ENCODE results near the gene SMAD3.

DNA sequence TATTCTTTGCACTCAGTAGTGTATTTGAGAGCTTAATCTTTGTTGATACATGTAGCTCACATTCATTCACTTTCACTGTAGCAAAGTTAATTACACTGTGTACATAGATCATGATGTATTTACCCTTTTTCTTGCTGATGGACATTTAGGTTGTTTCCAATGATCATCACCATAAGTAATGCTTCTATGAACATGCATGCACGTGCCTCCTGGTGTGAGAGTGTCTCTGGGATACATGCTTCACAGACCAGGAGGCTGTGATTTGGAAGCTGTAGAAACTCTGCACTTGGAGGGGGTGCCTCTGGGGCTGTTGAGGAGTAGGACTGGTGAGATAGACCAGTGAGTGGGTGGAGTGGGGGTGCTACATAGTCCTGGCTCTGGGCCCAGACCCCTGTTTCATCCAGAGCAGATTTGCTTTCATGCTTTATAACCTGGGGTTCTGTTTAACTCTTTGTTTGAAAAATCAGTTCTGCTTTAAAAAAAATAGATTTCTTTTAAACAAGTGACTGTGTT lies 18.2 kb upstream of the SMAD3 start:
- TF ChIP-seq POLR2AphosphoS5 (IDR thresholded peaks at IDR 0.05; ENCODE audit: low read depth, low read length): no peak
- no peak for TF ChIP-seq POLR2A (IDR thresholded peaks at IDR 0.05; ENCODE audit: low read depth, low read length)
- no peak for TF ChIP-seq TAF1 (IDR thresholded peaks at IDR 0.05; ENCODE audit: borderline replicate concordance, low read depth, low read length)

Data from GM12892 (cell line).